ENCODE data around the gene ITSN1.

ITSN1 gene

DNA sequence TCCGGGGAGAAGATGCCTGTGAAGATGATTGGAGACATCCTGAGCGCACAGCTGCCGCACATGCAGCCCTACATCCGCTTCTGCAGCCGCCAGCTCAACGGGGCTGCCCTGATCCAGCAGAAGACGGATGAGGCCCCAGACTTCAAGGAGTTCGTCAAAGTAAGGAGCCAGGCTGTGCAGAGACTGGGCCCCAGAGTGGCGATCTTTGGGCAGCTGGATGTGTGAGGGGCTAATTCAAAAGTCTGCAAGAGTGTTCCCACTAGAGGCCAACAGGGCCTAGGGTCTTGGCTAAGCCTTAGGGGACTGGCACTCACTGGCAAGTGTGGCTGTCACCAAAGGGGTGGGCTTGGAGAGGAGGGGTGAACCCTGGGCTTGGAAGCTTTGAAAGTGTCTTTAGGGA, 222.9 kb downstream of the ITSN1 start:
- no peak for ATAC-seq
- TF ChIP-seq ZC3H10 (CRISPR knock-in tag; IDR thresholded peaks at IDR 0.05) (no peak), OSR1 (CRISPR knock-in tag; IDR thresholded peaks at IDR 0.05) (no peak), CSDC2 (CRISPR knock-in tag; IDR thresholded peaks at IDR 0.05) (no peak), ARNTL (CRISPR knock-in tag; IDR thresholded peaks at IDR 0.05; ENCODE audit: borderline replicate concordance, low read depth) (no peak), SNAI2 (CRISPR knock-in tag; IDR thresholded peaks at IDR 0.05) (no peak), ESRRG (CRISPR knock-in tag; IDR thresholded peaks at IDR 0.05) (no peak), ZNF70 (CRISPR knock-in tag; IDR thresholded peaks at IDR 0.05) (no peak), ZFP30 (CRISPR knock-in tag; IDR thresholded peaks at IDR 0.05) (no peak), TCF4 (CRISPR knock-in tag; IDR thresholded peaks at IDR 0.05; ENCODE audit: borderline replicate concordance) (no peak), PPARA (CRISPR knock-in tag; IDR thresholded peaks at IDR 0.05; ENCODE audit: borderline replicate concordance) (no peak), BACH2 (CRISPR knock-in tag; IDR thresholded peaks at IDR 0.05; ENCODE audit: borderline replicate concordance) (no peak), RARB (CRISPR knock-in tag; IDR thresholded peaks at IDR 0.05) (no peak), ZNF565 (CRISPR knock-in tag; conservative IDR thresholded peaks at IDR 0.05; ENCODE audit: low read depth) (no peak), ZNF8 (CRISPR knock-in tag; IDR thresholded peaks at IDR 0.05) (no peak), ZFP3 (CRISPR knock-in tag; IDR thresholded peaks at IDR 0.05) (no peak)
- TF ChIP-seq, protein P1, sequence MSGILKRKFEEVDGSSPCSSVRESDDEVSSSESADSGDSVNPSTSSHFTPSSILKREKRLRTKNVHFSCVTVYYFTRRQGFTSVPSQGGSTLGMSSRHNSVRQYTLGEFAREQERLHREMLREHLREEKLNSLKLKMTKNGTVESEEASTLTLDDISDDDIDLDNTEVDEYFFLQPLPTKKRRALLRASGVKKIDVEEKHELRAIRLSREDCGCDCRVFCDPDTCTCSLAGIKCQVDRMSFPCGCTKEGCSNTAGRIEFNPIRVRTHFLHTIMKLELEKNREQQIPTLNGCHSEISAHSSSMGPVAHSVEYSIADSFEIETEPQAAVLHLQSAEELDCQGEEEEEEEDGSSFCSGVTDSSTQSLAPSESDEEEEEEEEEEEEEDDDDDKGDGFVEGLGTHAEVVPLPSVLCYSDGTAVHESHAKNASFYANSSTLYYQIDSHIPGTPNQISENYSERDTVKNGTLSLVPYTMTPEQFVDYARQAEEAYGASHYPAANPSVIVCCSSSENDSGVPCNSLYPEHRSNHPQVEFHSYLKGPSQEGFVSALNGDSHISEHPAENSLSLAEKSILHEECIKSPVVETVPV (CRISPR knock-in tag; IDR thresholded peaks at IDR 0.05): no peak
- TF ChIP-seq, protein P2, sequence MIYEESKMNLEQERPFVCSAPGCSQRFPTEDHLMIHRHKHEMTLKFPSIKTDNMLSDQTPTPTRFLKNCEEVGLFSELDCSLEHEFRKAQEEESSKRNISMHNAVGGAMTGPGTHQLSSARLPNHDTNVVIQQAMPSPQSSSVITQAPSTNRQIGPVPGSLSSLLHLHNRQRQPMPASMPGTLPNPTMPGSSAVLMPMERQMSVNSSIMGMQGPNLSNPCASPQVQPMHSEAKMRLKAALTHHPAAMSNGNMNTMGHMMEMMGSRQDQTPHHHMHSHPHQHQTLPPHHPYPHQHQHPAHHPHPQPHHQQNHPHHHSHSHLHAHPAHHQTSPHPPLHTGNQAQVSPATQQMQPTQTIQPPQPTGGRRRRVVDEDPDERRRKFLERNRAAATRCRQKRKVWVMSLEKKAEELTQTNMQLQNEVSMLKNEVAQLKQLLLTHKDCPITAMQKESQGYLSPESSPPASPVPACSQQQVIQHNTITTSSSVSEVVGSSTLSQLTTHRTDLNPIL (CRISPR knock-in tag; IDR thresholded peaks at IDR 0.05; ENCODE audit: low read depth): no peak
- TF ChIP-seq, protein P3, sequence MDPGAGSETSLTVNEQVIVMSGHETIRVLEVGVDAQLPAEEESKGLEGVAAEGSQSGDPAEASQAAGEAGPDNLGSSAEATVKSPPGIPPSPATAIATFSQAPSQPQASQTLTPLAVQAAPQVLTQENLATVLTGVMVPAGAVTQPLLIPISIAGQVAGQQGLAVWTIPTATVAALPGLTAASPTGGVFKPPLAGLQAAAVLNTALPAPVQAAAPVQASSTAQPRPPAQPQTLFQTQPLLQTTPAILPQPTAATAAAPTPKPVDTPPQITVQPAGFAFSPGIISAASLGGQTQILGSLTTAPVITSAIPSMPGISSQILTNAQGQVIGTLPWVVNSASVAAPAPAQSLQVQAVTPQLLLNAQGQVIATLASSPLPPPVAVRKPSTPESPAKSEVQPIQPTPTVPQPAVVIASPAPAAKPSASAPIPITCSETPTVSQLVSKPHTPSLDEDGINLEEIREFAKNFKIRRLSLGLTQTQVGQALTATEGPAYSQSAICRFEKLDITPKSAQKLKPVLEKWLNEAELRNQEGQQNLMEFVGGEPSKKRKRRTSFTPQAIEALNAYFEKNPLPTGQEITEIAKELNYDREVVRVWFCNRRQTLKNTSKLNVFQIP (CRISPR knock-in tag; IDR thresholded peaks at IDR 0.05; ENCODE audit: borderline replicate concordance, low read depth): no peak
- TF ChIP-seq, protein P4, sequence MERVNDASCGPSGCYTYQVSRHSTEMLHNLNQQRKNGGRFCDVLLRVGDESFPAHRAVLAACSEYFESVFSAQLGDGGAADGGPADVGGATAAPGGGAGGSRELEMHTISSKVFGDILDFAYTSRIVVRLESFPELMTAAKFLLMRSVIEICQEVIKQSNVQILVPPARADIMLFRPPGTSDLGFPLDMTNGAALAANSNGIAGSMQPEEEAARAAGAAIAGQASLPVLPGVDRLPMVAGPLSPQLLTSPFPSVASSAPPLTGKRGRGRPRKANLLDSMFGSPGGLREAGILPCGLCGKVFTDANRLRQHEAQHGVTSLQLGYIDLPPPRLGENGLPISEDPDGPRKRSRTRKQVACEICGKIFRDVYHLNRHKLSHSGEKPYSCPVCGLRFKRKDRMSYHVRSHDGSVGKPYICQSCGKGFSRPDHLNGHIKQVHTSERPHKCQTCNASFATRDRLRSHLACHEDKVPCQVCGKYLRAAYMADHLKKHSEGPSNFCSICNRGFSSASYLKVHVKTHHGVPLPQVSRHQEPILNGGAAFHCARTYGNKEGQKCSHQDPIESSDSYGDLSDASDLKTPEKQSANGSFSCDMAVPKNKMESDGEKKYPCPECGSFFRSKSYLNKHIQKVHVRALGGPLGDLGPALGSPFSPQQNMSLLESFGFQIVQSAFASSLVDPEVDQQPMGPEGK (CRISPR knock-in tag; IDR thresholded peaks at IDR 0.05; ENCODE audit: borderline replicate concordance): no peak
- TF ChIP-seq, protein P5, sequence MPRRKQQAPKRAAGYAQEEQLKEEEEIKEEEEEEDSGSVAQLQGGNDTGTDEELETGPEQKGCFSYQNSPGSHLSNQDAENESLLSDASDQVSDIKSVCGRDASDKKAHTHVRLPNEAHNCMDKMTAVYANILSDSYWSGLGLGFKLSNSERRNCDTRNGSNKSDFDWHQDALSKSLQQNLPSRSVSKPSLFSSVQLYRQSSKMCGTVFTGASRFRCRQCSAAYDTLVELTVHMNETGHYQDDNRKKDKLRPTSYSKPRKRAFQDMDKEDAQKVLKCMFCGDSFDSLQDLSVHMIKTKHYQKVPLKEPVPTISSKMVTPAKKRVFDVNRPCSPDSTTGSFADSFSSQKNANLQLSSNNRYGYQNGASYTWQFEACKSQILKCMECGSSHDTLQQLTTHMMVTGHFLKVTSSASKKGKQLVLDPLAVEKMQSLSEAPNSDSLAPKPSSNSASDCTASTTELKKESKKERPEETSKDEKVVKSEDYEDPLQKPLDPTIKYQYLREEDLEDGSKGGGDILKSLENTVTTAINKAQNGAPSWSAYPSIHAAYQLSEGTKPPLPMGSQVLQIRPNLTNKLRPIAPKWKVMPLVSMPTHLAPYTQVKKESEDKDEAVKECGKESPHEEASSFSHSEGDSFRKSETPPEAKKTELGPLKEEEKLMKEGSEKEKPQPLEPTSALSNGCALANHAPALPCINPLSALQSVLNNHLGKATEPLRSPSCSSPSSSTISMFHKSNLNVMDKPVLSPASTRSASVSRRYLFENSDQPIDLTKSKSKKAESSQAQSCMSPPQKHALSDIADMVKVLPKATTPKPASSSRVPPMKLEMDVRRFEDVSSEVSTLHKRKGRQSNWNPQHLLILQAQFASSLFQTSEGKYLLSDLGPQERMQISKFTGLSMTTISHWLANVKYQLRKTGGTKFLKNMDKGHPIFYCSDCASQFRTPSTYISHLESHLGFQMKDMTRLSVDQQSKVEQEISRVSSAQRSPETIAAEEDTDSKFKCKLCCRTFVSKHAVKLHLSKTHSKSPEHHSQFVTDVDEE (CRISPR knock-in tag; IDR thresholded peaks at IDR 0.05): no peak

DNA sequence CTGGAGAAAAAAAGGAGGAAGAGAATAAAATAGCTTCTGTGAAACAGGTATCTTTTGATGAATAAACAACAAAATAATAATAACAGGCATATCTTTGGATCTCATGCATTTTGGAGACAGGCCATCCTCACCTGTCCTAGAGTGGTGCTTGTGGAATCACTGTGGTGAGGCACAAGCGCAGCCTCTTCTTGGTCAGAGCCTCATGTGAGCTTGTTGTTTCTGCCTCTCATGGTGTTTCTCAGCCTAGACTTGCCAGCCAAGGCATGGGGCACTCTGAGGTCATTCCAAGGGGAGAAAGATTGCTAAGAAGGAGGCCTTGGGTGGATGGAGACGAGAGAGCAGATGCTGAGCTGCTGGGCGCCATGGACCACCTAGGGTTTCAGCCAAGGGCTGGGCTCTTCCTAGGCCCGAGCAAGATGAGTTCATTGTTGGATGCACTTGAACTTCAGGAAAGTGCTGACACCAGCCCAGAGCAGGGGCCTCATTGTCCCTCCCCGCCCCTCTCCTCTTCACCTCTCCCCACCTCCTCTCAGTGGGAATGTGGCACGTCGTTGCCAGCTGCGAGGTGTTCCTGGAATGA, 223.8 kb downstream of the ITSN1 start:
- no peak for ATAC-seq
- no peak for TF ChIP-seq OSR1 (CRISPR knock-in tag; IDR thresholded peaks at IDR 0.05)
- no peak for TF ChIP-seq ISL1 (CRISPR knock-in tag; IDR thresholded peaks at IDR 0.05)
- TF ChIP-seq, protein P4 (CRISPR knock-in tag; IDR thresholded peaks at IDR 0.05; ENCODE audit: borderline replicate concordance): no peak
- TF ChIP-seq ESRRG (CRISPR knock-in tag; IDR thresholded peaks at IDR 0.05): no peak
- no peak for TF ChIP-seq RARB (CRISPR knock-in tag; IDR thresholded peaks at IDR 0.05)
- TF ChIP-seq ZFP30 (CRISPR knock-in tag; IDR thresholded peaks at IDR 0.05): no peak
